WTC11 (cell line): Measurements from ENCODE around the gene GALNT9. TPM values are rescaled to one million over a fixed set of nuclear protein-coding genes. Genes with fewer than 3 reads are reported as not detected.
"Not testable (repeated sequence)": the region's sequence is repeated elsewhere in the genome, so short reads cannot be mapped to it uniquely, and the experiment has no call there.

Experiments
- ATAC-seq: fragments of 200-7000 bp; cut with Tn5 transposase; 2 replicates; pipeline ENCODE4 v1.10.0; 2021; ENCODE audit warnings: mild to moderate bottlenecking, moderate library complexity
- CTCF ChIA-PET: fragments of 300-600 bp; sonication (Branson Sonifier 250); formaldehyde crosslinking; loops from one replicate; lab custom pipeline; 2021; ENCODE audit warnings: antibody characterized with exemption; lab: Charles Lee
- POLR2A ChIA-PET: fragments of 350-600 bp; sonication (Branson Sonifier 250); formaldehyde crosslinking; loops from one replicate; lab custom pipeline; 2021; ENCODE audit warnings: antibody characterized with exemption; lab: Charles Lee
- DNase-seq: peaks from one replicate; pipeline ENCODE4 v3.0.0; 2021; ENCODE audit warnings: low spot score
- H3K27ac Mint-ChIP-seq: 2 replicates; pipeline ENCODE4 v1.8.0; 2021; ENCODE audit warnings: mixed read lengths
- H3K27me3 Mint-ChIP-seq: 2 replicates; pipeline ENCODE4 v1.8.0; 2021; ENCODE audit warnings: low read depth, mild to moderate bottlenecking, moderate library complexity, mixed read lengths
- H3K36me3 Mint-ChIP-seq: 2 replicates; pipeline ENCODE4 v1.8.0; 2021; ENCODE audit warnings: mixed read lengths
- H3K4me1 Mint-ChIP-seq: 2 replicates; pipeline ENCODE4 v1.8.0; 2022; ENCODE audit warnings: mixed read lengths
- H3K4me3 Mint-ChIP-seq: 2 replicates; pipeline ENCODE4 v1.8.0; 2021; ENCODE audit warnings: mild to moderate bottlenecking, moderate library complexity, mixed read lengths
- H3K9me3 Mint-ChIP-seq: 2 replicates; pipeline ENCODE4 v1.8.0; 2021; ENCODE audit warnings: mixed read lengths
- CREM ChIP-seq: sonication (generic); formaldehyde crosslinking; IDR thresholded peaks from 2 replicates; pipeline ENCODE4 v1.8.1; 2022; ENCODE audit warnings: mild to moderate bottlenecking, missing genetic modification reagents, moderate library complexity
- CTCF ChIP-seq: fragments of 200-600 bp; IDR thresholded peaks from 2 replicates; pipeline ENCODE4 v1.8.0; 2022; ENCODE audit warnings: antibody characterized with exemption
- ESRRA ChIP-seq: sonication (generic); formaldehyde crosslinking; IDR thresholded peaks from 2 replicates; pipeline ENCODE4 v1.8.1; 2022; ENCODE audit warnings: mild to moderate bottlenecking, missing genetic modification reagents, borderline replicate concordance
- FOXJ3 ChIP-seq: sonication (generic); formaldehyde crosslinking; IDR thresholded peaks from 2 replicates; pipeline ENCODE4 v1.9.0; 2021; ENCODE audit warnings: missing genetic modification reagents, mild to moderate bottlenecking, borderline replicate concordance
- GRHL2 ChIP-seq: fragments of 250-450 bp; sonication (Bioruptor Pico); IDR thresholded peaks from 2 replicates; pipeline ENCODE4 v1.8.0; 2022; ENCODE audit warnings: mild to moderate bottlenecking, moderate library complexity; ENCODE audit not compliant: insufficient replicate concordance, severe bottlenecking
- GTF2I ChIP-seq: fragments of 250-450 bp; sonication (Bioruptor Pico); conservative IDR thresholded peaks from 2 replicates; pipeline ENCODE4 v1.4.0; 2021; ENCODE audit warnings: mild to moderate bottlenecking
- MLX ChIP-seq: sonication (generic); formaldehyde crosslinking; IDR thresholded peaks from 2 replicates; pipeline ENCODE4 v1.8.1; 2023; ENCODE audit warnings: mild to moderate bottlenecking, missing genetic modification reagents, moderate library complexity
- MYBL2 ChIP-seq: sonication (generic); formaldehyde crosslinking; IDR thresholded peaks from 2 replicates; pipeline ENCODE4 v1.8.1; 2023; ENCODE audit warnings: mild to moderate bottlenecking, moderate library complexity, missing genetic modification reagents
- RELA ChIP-seq: sonication (generic); formaldehyde crosslinking; IDR thresholded peaks from 2 replicates; pipeline ENCODE4 v1.8.1; 2022; ENCODE audit warnings: missing genetic modification reagents, mild to moderate bottlenecking, borderline replicate concordance
- SP1 ChIP-seq: sonication (generic); formaldehyde crosslinking; conservative IDR thresholded peaks from 2 replicates; pipeline ENCODE4 v1.8.1; 2022; ENCODE audit warnings: missing genetic modification reagents
- TEAD1 ChIP-seq: sonication (generic); formaldehyde crosslinking; IDR thresholded peaks from 2 replicates; pipeline ENCODE4 v1.8.0; 2022; ENCODE audit warnings: mild to moderate bottlenecking, missing genetic modification reagents
- TEAD4 ChIP-seq: sonication (generic); formaldehyde crosslinking; IDR thresholded peaks from 2 replicates; pipeline ENCODE4 v1.8.0; 2022; ENCODE audit warnings: mild to moderate bottlenecking, missing genetic modification reagents
- ZNF396 ChIP-seq: fragments of 250-450 bp; sonication (Bioruptor Pico); IDR thresholded peaks from 2 replicates; pipeline ENCODE4 v1.8.0; 2021; ENCODE audit warnings: mild to moderate bottlenecking, moderate library complexity, borderline replicate concordance
- ZNF425 ChIP-seq: fragments of 250-450 bp; sonication (Bioruptor Pico); conservative IDR thresholded peaks from 2 replicates; pipeline ENCODE4 v1.9.0; 2021; ENCODE audit warnings: mild to moderate bottlenecking
- ZNF671 ChIP-seq: fragments of 250-450 bp; sonication (Bioruptor Pico); IDR thresholded peaks from 2 replicates; pipeline ENCODE4 v1.8.0; 2021; ENCODE audit warnings: mild to moderate bottlenecking
- total RNA-seq: library from RNA; stranded (reverse); gene quantifications from 3 replicates; pipeline ENCODE4 v1.2.3, GENCODE V29; 2021
- TF ChIP-seq, protein P1 (sequence below): sonication (generic); formaldehyde crosslinking; IDR thresholded peaks from 2 replicates; pipeline ENCODE4 v1.8.0; 2023; ENCODE audit warnings: missing genetic modification reagents, mild to moderate bottlenecking, borderline replicate concordance
- TF ChIP-seq, protein P2 (sequence below): sonication (generic); formaldehyde crosslinking; IDR thresholded peaks from 2 replicates; pipeline ENCODE4 v1.8.1; 2023; ENCODE audit warnings: mild to moderate bottlenecking, moderate library complexity, missing genetic modification reagents

The GALNT9 gene
- total RNA-seq, 1 experiment from 2014 or later = 0.90 TPM

DNA sequence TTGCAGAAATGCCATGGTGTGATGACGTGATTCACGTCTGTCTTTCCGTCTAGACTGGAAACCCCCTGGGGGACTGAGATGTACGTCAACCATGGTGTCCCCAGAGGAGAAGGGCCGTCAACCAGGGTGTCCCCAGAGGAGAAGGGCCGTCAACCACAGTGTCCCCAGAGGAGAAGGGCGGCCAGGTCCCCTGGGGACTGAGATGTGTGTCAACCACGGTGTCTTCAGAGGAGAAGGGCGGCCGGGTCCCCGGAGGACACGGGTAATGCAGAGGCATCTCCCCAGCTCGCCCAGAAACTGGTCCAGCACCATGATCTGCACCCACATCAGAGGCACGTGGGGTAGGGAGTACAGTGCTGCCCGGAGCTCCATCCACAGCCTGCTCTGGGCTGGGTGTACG, 30.6 kb upstream of the GALNT9 start:
- POLR2A ChIA-PET = no interaction called here
- no peak for TF ChIP-seq MLX (CRISPR knock-in tag)
- TF ChIP-seq ZNF396 (CRISPR knock-in tag) = no peak
- TF ChIP-seq TEAD1 (CRISPR knock-in tag) = no peak
- no peak for TF ChIP-seq MYBL2 (CRISPR knock-in tag)
- TF ChIP-seq, protein P1, sequence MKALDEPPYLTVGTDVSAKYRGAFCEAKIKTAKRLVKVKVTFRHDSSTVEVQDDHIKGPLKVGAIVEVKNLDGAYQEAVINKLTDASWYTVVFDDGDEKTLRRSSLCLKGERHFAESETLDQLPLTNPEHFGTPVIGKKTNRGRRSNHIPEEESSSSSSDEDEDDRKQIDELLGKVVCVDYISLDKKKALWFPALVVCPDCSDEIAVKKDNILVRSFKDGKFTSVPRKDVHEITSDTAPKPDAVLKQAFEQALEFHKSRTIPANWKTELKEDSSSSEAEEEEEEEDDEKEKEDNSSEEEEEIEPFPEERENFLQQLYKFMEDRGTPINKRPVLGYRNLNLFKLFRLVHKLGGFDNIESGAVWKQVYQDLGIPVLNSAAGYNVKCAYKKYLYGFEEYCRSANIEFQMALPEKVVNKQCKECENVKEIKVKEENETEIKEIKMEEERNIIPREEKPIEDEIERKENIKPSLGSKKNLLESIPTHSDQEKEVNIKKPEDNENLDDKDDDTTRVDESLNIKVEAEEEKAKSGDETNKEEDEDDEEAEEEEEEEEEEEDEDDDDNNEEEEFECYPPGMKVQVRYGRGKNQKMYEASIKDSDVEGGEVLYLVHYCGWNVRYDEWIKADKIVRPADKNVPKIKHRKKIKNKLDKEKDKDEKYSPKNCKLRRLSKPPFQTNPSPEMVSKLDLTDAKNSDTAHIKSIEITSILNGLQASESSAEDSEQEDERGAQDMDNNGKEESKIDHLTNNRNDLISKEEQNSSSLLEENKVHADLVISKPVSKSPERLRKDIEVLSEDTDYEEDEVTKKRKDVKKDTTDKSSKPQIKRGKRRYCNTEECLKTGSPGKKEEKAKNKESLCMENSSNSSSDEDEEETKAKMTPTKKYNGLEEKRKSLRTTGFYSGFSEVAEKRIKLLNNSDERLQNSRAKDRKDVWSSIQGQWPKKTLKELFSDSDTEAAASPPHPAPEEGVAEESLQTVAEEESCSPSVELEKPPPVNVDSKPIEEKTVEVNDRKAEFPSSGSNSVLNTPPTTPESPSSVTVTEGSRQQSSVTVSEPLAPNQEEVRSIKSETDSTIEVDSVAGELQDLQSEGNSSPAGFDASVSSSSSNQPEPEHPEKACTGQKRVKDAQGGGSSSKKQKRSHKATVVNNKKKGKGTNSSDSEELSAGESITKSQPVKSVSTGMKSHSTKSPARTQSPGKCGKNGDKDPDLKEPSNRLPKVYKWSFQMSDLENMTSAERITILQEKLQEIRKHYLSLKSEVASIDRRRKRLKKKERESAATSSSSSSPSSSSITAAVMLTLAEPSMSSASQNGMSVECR (CRISPR knock-in tag) = no peak
- TF ChIP-seq ZNF671 (CRISPR knock-in tag) = no peak
- TF ChIP-seq, protein P2, sequence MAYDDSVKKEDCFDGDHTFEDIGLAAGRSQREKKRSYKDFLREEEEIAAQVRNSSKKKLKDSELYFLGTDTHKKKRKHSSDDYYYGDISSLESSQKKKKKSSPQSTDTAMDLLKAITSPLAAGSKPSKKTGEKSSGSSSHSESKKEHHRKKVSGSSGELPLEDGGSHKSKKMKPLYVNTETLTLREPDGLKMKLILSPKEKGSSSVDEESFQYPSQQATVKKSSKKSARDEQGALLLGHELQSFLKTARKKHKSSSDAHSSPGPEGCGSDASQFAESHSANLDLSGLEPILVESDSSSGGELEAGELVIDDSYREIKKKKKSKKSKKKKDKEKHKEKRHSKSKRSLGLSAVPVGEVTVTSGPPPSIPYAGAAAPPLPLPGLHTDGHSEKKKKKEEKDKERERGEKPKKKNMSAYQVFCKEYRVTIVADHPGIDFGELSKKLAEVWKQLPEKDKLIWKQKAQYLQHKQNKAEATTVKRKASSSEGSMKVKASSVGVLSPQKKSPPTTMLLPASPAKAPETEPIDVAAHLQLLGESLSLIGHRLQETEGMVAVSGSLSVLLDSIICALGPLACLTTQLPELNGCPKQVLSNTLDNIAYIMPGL (CRISPR knock-in tag) = no peak
- TF ChIP-seq GRHL2 = no peak
- no peak for TF ChIP-seq ESRRA
- TF ChIP-seq FOXJ3 (CRISPR knock-in tag) = no peak
- TF ChIP-seq ZNF425 (CRISPR knock-in tag) = no peak
- no peak for TF ChIP-seq RELA (CRISPR knock-in tag)
- no peak for TF ChIP-seq SP1 (CRISPR knock-in tag)
- TF ChIP-seq CTCF = no peak
- TF ChIP-seq CREM = no peak
- TF ChIP-seq, all 79 proteins: peak for 0
- Mint-ChIP-seq H3K4me3 (no peak overlapping the region), H3K9me3 (peaks cover 5% of the 10 kb centered on the region; the same call in 1 of the 2 replicates), H3K36me3 (peaks cover 4% of the 10 kb centered on the region), H3K27ac (no peak overlapping the region), H3K4me1 (peaks cover 2% of the 10 kb centered on the region), H3K27me3 (peaks cover 28% of the 10 kb centered on the region)
- no peak for DNase-seq
- no peak for ATAC-seq
- CTCF ChIA-PET = no interaction called here

GRCh38 chr12:132359551-132359950, 30.2 kb upstream of the GALNT9 start:
- ChIA-PET CTCF (no interaction called here), POLR2A (no interaction called here)
- Mint-ChIP-seq H3K27ac (no peak overlapping the region), H3K4me3 (no peak overlapping the region), H3K36me3 (peaks cover 4% of the 10 kb centered on the region), H3K4me1 (peaks cover 2% of the 10 kb centered on the region), H3K27me3 (peaks cover 28% of the 10 kb centered on the region), H3K9me3 (peaks cover 5% of the 10 kb centered on the region; the same call in 1 of the 2 replicates)
- DNase-seq (no peak), ATAC-seq (no peak)
- TF ChIP-seq TEAD4 (CRISPR knock-in tag) (no peak), GTF2I (no peak)

DNA sequence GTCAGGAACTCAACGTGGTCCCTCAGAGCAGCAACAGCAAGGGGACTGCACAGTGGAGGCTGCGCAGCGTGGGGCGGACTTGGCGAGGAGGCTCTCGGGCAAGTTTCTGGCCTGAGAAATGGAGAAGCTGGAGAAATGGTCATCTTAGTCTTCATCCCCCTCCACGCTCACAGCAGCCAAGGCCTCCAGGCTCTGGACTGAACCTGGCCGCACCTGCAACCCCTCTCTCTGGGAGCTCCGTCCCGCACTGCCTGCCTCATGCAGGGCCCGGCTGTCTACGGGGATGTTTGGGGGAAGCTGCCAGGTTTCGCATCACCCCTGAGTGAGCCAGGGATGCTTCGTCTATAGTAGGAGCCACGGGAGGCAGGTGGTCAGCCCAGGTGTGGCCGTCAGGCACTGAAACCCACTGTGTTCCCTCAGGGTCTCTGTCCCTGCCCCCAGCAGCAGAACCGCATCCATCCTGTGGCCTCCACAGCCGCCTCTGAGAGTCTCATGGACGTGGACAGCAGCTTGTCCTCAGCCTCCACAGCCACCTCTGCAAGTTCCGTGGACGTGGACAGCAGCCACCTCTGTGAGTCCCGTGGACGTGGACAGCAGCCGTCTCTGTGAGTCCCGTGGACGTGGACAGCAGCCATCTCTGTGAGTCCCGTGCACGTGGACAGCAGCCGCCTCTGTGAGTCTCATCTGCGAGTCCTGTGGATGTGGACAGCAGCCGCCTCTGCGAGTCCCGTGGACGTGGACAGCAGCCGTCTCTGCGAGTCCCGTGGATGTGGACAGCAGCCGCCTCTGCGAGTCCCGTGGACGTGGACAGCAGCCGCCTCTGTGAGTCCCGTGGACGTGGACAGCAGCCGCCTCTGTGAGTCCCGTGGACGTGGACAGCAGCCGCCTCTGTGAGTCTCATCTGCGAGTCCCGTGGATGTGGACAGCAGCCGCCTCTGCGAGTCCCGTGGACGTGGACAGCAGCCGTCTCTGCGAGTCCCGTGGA, 29.1 kb upstream of the GALNT9 start:
- DNase-seq, CTCF ChIA-PET, H3K27ac Mint-ChIP-seq, H3K4me1 Mint-ChIP-seq, POLR2A ChIA-PET, H3K9me3 Mint-ChIP-seq, H3K4me3 Mint-ChIP-seq, ATAC-seq, H3K36me3 Mint-ChIP-seq: not testable (repeated sequence)
- H3K27me3 Mint-ChIP-seq = peaks cover 36% of the 10 kb centered on the region
